Measurements from ENCODE around the gene HBG1.

DNA sequence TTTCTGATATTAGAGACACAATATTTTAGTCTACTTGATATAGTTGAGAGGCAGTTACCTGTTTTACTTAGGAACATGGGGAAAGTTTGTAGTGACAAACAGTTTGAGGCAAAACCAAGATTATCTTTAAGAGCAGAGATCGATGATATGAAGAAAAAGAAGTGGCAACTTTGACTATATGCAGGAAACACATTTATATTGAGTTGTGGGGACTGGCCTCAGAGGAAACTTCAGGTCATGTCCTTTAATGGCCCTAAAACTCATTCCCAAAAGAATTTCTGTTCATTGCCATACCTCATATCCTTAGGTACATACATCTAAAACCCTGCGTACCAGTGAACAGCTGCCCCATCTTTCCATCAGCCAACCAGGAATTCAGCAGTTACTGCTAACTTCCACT lies 4.5 kb downstream of the HBG1 start:
- TF ChIP-seq POLR2A (IDR thresholded peaks at IDR 0.05; ENCODE audit: low read depth, low read length) (no peak), POLR2AphosphoS5 (IDR thresholded peaks at IDR 0.05; ENCODE audit: low read depth, low read length) (no peak), TAF1 (IDR thresholded peaks at IDR 0.05; ENCODE audit: borderline replicate concordance, low read depth, low read length) (no peak)
